Stimulated activated CD4-positive, alpha-beta T cell treated with anti-CD3 and anti-CD28 coated beads, Interleukin-1b, Interleukin-23, amount 100 ng/mL, for 1 hour (primary cell): ENCODE data around the gene RAB27B.
"Not testable (repeated sequence)": the region's sequence is repeated elsewhere in the genome, so short reads cannot be mapped to it uniquely, and the experiment has no call there.

ENCODE experiments used
- DNase-seq, 2 donors: peaks; one replicate each; pipeline ENCODE4 v3.0.0-alpha.2; 2020; ENCODE audit warnings: low read depth in 2 of 2

RAB27B gene

GRCh38 chr18:54815086-54815485, 13.2 kb upstream of the RAB27B start:
- no peak for DNase-seq

GRCh38 chr18:54820785-54821275, 7.4 kb upstream of the RAB27B start:
- DNase-seq, result not testable (repeated sequence)

GRCh38 chr18:54822872-54823845, 5.1 kb upstream of the RAB27B start:
- no peak for DNase-seq

GRCh38 chr18:54824761-54825160, 3.5 kb upstream of the RAB27B start:
- DNase-seq, result no peak

DNA sequence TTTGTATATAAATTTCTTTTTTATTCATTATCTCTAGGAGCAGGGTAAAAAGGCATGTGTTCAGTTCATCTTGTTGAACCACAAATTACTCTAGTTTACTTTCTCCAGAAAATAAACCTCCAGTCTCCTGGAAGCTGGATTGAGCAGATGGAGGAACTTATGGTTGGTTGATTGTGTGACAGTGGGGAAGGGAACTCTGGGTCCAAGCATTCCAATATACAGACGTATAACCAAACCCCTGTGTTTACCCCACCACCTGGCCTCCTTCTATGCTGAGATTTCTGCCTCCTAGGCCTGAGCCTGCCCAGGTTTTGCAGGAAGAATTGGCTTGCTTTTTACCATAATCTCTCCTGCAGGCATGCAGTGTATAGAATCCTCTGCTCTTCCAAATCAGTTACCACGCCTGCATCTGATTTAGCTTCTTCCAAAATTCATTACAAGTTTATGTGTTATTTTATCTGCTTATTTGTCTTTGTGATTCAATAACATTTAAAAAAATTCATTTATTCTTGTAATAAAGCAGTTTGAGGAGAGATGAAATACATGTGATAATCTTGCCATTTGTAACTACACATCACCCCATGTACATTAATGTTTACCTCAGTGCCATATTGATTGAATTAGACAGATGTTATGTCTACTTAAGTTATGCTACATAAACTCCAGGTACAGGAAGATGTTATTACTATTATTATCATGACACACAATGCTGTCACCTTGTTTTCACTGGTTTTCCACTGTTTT, 2.5 kb upstream of the RAB27B start:
- DNase-seq, result no peak

DNA sequence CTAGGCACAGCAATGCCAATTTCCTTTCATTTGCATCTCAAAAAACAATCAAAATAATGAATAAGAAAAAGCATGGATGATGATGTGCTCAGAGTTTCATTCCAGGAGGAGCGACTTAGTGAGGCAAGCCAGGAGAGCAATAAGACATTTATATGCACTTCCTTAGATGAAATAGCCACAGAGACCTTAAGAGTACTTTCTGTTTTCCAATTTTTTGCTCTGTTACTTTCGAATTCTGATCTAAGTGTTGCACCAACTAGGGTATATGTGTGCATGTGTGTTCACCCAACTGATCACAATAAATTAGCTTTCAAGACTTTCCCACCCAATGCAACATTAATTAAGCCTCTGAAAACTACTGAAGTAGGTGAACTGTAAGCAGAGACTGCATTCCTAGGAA, 709 bp downstream of the RAB27B start:
- no peak for DNase-seq

DNA sequence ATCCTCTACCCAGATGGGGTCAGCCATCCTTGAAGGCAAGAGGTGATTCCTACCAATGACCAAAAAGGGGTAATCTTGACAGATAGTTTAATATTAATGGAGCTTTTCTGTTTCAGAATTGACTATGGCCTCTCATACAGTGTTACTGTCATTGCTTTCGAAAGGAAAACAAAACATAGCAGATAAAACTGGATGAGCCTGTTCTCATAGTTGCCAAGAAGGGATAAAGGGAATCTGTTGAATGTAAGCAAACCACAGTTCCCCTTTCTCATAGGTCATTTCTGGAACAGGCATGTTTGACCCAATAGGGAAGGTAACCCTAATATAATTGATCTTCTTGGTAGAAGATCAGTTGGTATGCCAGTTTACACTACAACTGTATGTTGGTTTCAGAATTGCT, 1.6 kb downstream of the RAB27B start:
- no peak for DNase-seq

- DNase-seq, result no peak
Measured at GRCh38 chr18:54830260-54830659, 2.0 kb downstream of the RAB27B start.

- no peak for DNase-seq
Measured at GRCh38 chr18:54830866-54831265, 2.6 kb downstream of the RAB27B start.

DNA sequence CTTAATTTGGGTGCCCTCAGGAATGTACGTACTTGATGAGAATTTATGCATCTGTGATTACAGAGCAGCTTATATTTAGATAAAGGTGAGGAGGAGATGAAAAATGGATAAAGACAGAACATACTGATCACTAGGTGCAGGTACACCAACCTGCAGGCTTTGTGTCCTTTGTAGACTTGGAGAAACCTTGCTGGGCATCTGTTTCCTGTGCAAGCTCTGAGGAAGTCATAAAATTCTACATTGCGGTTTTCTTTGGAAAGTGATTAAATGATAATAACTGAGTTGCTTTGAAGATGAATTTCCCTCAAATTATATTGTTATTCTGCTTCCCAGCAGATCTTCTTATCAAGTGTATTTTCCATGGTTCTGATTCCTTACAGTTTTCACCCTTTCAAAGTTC, 7.7 kb downstream of the RAB27B start:
- no peak for DNase-seq

DNA sequence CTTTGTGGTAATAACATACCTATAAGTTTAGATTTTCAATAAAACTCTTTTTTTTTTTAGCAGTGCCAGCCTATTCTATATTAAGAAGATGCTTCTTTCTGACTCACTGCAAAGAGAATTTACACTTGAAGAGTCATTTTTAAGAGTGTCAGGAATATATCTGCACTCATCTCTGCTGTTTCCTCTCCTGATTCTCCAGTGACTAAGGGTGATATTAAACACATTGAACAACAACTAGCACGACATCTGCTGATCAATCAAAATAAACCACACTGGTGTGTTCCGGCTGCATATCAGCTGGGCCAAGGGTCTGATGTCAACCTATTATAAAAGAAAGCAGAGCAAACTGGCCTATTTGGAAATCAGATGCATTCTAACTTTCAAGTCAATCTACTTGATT, 15.0 kb downstream of the RAB27B start:
- no peak for DNase-seq

- DNase-seq, result no peak
Measured at GRCh38 chr18:54845787-54846186, 17.5 kb downstream of the RAB27B start.

GRCh38 chr18:54848121-54848520, 19.8 kb downstream of the RAB27B start:
- no peak for DNase-seq

DNA sequence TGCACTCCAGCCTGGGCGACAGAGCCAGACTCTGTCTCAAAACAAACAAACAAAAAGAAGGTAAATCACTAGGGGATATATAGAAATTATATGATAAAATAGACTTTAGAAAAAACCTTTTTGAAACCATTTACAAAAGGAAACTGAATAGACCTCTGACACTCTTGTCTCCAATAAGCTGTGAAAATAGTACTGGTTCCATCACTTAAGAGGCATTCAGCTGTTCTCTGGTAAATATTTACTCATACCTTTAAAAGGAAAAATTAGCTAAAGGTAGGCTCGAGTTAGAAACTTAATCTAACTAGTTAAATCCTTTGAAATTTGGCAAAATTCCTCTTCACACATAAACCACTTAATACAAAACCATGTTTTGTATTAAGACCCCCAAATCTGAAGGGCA, 21.4 kb downstream of the RAB27B start:
- no peak for DNase-seq

DNA sequence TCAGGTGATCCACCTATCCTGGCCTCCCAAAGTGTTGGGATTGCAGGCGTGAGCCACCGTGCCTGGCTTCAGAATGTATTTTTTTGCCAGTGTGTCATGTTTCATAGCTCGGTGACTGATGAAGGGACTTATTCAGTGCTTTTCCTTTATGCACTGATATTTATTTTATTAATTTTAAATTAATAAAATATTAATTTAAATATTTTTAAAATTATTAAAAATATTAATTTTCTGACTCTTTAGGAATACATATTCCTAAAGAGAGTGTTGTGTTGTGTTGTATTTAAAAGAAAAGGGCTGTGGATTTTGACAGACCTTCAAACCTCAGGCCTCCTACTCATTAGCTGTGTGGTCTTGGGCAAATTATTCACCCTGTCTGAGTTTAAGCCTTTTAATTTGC, 22.3 kb downstream of the RAB27B start:
- DNase-seq, result no peak

- no peak for DNase-seq
Measured at GRCh38 chr18:54852780-54853675, 24.8 kb downstream of the RAB27B start.

GRCh38 chr18:54855050-54855449, 26.8 kb downstream of the RAB27B start:
- not testable (repeated sequence) for DNase-seq

GRCh38 chr18:54856105-54856646, 27.9 kb downstream of the RAB27B start:
- no peak for DNase-seq

DNA sequence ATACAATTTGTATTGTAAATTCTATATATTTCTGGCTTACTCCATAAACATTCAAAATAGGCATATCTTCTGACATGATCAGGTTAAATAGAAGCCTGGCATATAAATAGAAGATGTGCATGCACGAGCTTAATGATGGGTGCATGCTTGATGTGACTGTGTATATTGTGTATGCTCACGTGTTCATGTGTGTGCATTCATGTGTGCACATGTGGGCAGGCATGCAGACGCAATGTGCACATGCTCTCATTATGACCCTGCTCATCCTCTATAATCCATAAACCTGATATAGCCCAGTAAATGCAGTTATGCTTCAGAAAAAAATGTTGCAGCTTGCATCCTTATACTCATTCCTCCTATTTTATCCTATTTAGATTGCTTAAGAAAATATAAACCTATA, 29.2 kb downstream of the RAB27B start:
- no peak for DNase-seq

DNA sequence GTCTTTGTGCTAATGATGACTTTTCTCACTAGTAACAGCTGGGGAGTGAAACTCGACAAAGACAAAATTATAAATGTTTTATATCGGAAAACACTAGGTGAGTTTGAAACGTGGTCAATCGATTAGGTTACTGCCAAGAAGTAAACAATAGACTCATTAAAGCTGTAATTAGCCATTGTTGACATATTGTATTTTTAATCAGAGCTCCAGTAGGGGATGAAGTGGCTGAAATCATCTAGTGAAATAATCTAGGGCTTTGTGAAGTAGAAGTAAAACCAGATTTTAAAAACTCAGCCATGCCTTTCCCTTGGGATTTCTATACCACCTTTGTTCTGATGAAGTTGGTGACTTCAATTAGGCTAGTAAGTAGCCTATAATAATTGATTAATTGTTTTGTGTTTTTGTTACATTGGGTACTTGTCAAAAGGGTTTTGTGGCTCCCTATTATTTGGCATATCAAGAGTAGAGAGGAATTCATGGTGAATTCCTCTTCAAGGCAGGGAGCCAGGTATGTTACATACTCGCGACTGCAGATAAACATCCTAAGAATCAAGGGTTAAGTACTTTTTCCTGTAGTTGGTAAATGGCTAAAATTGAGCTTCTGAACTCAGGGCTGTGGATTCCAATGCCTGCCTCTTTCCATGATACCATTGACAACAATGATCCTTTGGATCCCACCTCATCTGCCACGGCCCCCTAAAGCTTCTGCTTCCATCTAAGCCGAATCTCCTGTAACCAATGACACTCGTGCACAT, 31.6 kb downstream of the RAB27B start:
- DNase-seq, result no peak

DNA sequence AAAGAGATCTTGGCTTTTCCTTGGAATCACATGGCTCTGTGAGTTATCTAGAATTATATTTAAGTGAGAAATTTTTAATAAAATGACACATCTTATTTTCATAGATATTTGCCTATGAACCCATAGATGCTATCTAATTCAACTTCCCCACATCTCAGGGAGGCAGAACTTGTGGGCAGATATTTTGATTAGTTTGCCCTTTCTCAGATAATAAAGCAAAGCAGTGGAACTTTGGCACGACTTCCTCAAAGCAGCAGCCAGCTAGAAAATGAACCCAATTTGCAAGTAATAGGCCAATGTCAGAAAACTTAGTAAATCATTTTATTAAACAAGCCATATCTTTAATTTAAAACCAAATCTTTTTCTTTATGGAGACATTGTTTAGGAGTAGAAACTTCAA, 32.7 kb downstream of the RAB27B start:
- no peak for DNase-seq
